ENCODE results near the gene SCUBE3. TPM values are rescaled to one million over a fixed set of nuclear protein-coding genes. Genes with fewer than 3 reads are reported as not detected.

The SCUBE3 gene
- total and polyA plus RNA-seq, 2 of the 8 experiments (the other 6 are each of a cell fraction or from before 2014, with no cell fraction given): 0.80 to 1.0 TPM

DNA sequence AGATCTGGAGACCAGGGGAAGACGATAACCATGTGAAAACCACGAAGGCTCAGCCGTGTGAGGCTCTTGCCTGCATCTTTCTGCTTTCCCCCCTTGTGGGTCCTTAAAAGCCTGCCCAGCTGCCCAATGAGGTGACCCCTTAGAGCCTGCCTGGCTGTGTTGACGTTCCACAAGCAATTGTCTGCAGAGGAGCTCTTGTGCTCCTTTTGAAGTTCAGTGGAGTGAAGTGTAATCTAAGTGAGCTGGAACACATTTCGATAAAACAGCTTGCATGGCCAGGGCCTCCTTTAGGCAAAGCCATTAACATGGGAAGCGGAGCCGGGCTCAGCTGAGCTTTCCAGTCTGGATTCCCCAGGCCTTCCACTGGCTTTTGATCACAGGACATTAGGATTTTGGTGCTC, 45.3 kb upstream of the SCUBE3 start:
- H3K4me2 ChIP-seq (ENCODE audit: insufficient read depth in 1 of 2, low read depth in 2 of 2, low read length in 2 of 2): no peak overlapping the region
- no peak overlapping the region for H2AFZ ChIP-seq (ENCODE audit: low read length)
- peaks cover 0 to 3% of the 10 kb centered on the region in 2 experiments for H4K20me1 ChIP-seq (replicated peaks in 1 of 2; ENCODE audit: control insufficient read depth in 1 of 2, insufficient read depth in 2 of 2, low read length in 2 of 2)
- 84% methylated on average over 7 of the region's 7 CpGs; no CpG with 5 or more reads in 1 of the 2 experiments for WGBS, 2 experiments (ENCODE audit: extremely low coverage in 1 of 2, insufficient coverage in 1 of 2, insufficient read length in 1 of 2, insufficient replicate concordance in 2 of 2, low coverage in 1 of 2, low lambda C conversion rate in 2 of 2, missing lambda C conversion rate in 1 of 2)
- no peak overlapping the region for H3K18ac ChIP-seq (ENCODE audit: extremely low read depth, low read length)
- H2BK120ac ChIP-seq (replicated peaks; ENCODE audit: low read depth, low read length): no peak overlapping the region
- no peak overlapping the region for H2AK5ac ChIP-seq (ENCODE audit: low read depth, low read length)
- FAIRE-seq (no peak), DNase-seq (ENCODE audit: low read depth in 1 of 2, low spot score in 2 of 2) (no peak)
- H2BK12ac ChIP-seq (ENCODE audit: low read depth, low read length): no peak overlapping the region
- H3K27ac ChIP-seq (ENCODE audit: low read depth, low read length): no peak overlapping the region
- H3K27me3 ChIP-seq (replicated peaks in 1 of 4; ENCODE audit: control insufficient read depth in 3 of 4, extremely low read depth in 1 of 4, insufficient read depth in 3 of 4, low read length in 3 of 4): peaks cover 0 to 2% (median under 1%) of the 10 kb centered on the region in 4 experiments; a peak in 3 of 7 replicates
- H2BK5ac ChIP-seq (ENCODE audit: low read depth, low read length): no peak overlapping the region
- H3K4me3 ChIP-seq (ENCODE audit: extremely low read depth in 1 of 4, insufficient read depth in 2 of 4, low read depth in 3 of 4, low read length in 4 of 4): no peak overlapping the region
- no peak overlapping the region for H3K56ac ChIP-seq (replicated peaks; ENCODE audit: insufficient read length, low read depth, low read length)
- no peak overlapping the region; the same call in 1 of the 2 replicates for H4K8ac ChIP-seq (ENCODE audit: extremely low read depth, insufficient read depth, low read length)
- CTCF ChIA-PET (ENCODE audit: partially characterized antibody): interaction anchor here (1.0 to 3.4 kb wide), 4 partner anchors 18 to 73 kb away, joined by 3 to 12 read pairs (median 3); no protein-coding TSS in a partner anchor
- H3K9me3 ChIP-seq (ENCODE audit: insufficient read depth in 2 of 2, low read depth in 1 of 2, low read length in 1 of 2): peaks cover 0 to 2% of the 10 kb centered on the region in 2 experiments; a peak in 1 of 4 replicates
- no peaks in the 10 kb centered on the region for H3K36me3 ChIP-seq (ENCODE audit: control insufficient read depth in 2 of 4, insufficient read depth in 4 of 4, low read length in 3 of 4)
- H3K23me2 ChIP-seq (ENCODE audit: low read depth, low read length): peaks cover 5% of the 10 kb centered on the region; the same call in 1 of the 2 replicates
- POLR2A ChIA-PET (ENCODE audit: partially characterized antibody): no interaction called here
- H2BK15ac ChIP-seq (ENCODE audit: low read length): no peak overlapping the region
- no peak overlapping the region for H3K23ac ChIP-seq (ENCODE audit: insufficient read length)
- no peaks in the 10 kb centered on the region for H3K79me2 ChIP-seq (ENCODE audit: control insufficient read depth in 1 of 2, insufficient read depth in 2 of 2, low read length in 2 of 2)
- H2BK20ac ChIP-seq (ENCODE audit: low read length): no peak overlapping the region
- no peak overlapping the region for H4K91ac ChIP-seq (replicated peaks; ENCODE audit: insufficient read length, low read length)
- no peaks in the 10 kb centered on the region; a peak in 1 of 7 replicates for H3K4me1 ChIP-seq (replicated peaks in 1 of 4; ENCODE audit: control insufficient read depth in 3 of 4, insufficient read depth in 4 of 4, low read length in 3 of 4)
- H3K79me1 ChIP-seq (ENCODE audit: low read depth, low read length): no peaks in the 10 kb centered on the region
- no peak overlapping the region for H3K14ac ChIP-seq (ENCODE audit: insufficient read length)
- no peak overlapping the region for H3K9ac ChIP-seq (replicated peaks in 1 of 4; ENCODE audit: extremely low read depth in 1 of 4, low read depth in 3 of 4, low read length in 3 of 4)
- TF ChIP-seq TCF12 (IDR thresholded peaks at IDR 0.05; ENCODE audit: low read depth, low read length): no peak
- TF ChIP-seq EP300 (IDR thresholded peaks at IDR 0.05; ENCODE audit: borderline replicate concordance in 1 of 2, low read depth in 2 of 2, low read length in 2 of 2): no peak
- TF ChIP-seq NRF1 (IDR thresholded peaks at IDR 0.05; ENCODE audit: low read depth, low read length): no peak
- TF ChIP-seq JUN (IDR thresholded peaks at IDR 0.05; ENCODE audit: low read depth, low read length): no peak
- no peak for TF ChIP-seq FOSL1 (IDR thresholded peaks at IDR 0.05; ENCODE audit: insufficient read depth, low read depth, low read length)
- TF ChIP-seq NANOG (IDR thresholded peaks at IDR 0.05; ENCODE audit: insufficient read depth, low read depth, low read length, poor library complexity, severe bottlenecking): no peak
- no peak for TF ChIP-seq SAP30 (IDR thresholded peaks at IDR 0.05; ENCODE audit: insufficient read depth, insufficient replicate concordance, low read length)
- TF ChIP-seq BRCA1 (IDR thresholded peaks at IDR 0.05; ENCODE audit: low read depth, low read length): no peak
- TF ChIP-seq HDAC6 (IDR thresholded peaks at IDR 0.05; ENCODE audit: low read depth, low read length): no peak
- TF ChIP-seq, protein P1, sequence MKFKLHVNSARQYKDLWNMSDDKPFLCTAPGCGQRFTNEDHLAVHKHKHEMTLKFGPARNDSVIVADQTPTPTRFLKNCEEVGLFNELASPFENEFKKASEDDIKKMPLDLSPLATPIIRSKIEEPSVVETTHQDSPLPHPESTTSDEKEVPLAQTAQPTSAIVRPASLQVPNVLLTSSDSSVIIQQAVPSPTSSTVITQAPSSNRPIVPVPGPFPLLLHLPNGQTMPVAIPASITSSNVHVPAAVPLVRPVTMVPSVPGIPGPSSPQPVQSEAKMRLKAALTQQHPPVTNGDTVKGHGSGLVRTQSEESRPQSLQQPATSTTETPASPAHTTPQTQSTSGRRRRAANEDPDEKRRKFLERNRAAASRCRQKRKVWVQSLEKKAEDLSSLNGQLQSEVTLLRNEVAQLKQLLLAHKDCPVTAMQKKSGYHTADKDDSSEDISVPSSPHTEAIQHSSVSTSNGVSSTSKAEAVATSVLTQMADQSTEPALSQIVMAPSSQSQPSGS (IDR thresholded peaks at IDR 0.05; ENCODE audit: low read length): no peak
- TF ChIP-seq SP4 (IDR thresholded peaks at IDR 0.05; ENCODE audit: low read length): no peak
- no peak for TF ChIP-seq CHD2 (IDR thresholded peaks at IDR 0.05; ENCODE audit: low read length)
- H3K4ac ChIP-seq (replicated peaks; ENCODE audit: insufficient read length, low read depth, low read length): no peak overlapping the region
- no peak overlapping the region for H4K5ac ChIP-seq (ENCODE audit: insufficient read length, low read depth, low read length)

Data from H1 (cell line).